MM.1S (cell line): ENCODE data around the gene TMEM80.
"Not testable (repeated sequence)": the region's sequence is repeated elsewhere in the genome, so short reads cannot be mapped to it uniquely, and the experiment has no call there.

Source experiments
- DNase-seq: peaks from one replicate; pipeline ENCODE4 v3.0.0-alpha.2; 2015
- H2AFZ ChIP-seq: fragments of 300-600 bp; sonication (generic); 2 replicates; pipeline ENCODE4 v1.6.0; 2016; ENCODE audit warnings: antibody characterized with exemption, low read length
- H3F3A ChIP-seq: fragments of 300-600 bp; sonication (generic); 2 replicates; pipeline ENCODE4 v1.6.1; 2016; ENCODE audit warnings: mild to moderate bottlenecking, antibody characterized with exemption, low read length, moderate library complexity, mixed read lengths; ENCODE audit not compliant: insufficient read depth
- H3K27ac ChIP-seq: fragments of 300-600 bp; sonication (generic); 2 replicates; pipeline ENCODE4 v1.5.1; 2016; ENCODE audit warnings: mild to moderate bottlenecking, low read length
- H3K27me3 ChIP-seq: fragments of 300-600 bp; sonication (generic); replicated peaks from 2 replicates; pipeline ENCODE4 v1.6.0; 2016; ENCODE audit warnings: low read length; ENCODE audit not compliant: insufficient read depth
- H3K36me3 ChIP-seq: fragments of 300-600 bp; sonication (generic); replicated peaks from 2 replicates; pipeline ENCODE4 v1.6.1; 2016; ENCODE audit warnings: mild to moderate bottlenecking, low read length, mixed read lengths; ENCODE audit not compliant: insufficient read depth
- H3K4me1 ChIP-seq: fragments of 300-600 bp; sonication (generic); 2 replicates; pipeline ENCODE4 v1.6.1; 2016; ENCODE audit warnings: low read length, mixed read lengths
- H3K4me2 ChIP-seq: fragments of 300-600 bp; sonication (generic); 2 replicates; pipeline ENCODE4 v1.6.0; 2016; ENCODE audit warnings: low read depth, low read length
- H3K4me3 ChIP-seq: fragments of 300-600 bp; sonication (generic); 2 replicates; pipeline ENCODE4 v1.5.1; 2016; ENCODE audit warnings: low read length, mixed read lengths
- H3K79me2 ChIP-seq: fragments of 300-600 bp; sonication (generic); 2 replicates; pipeline ENCODE4 v1.6.1; 2016; ENCODE audit warnings: mixed run types, low read length, mixed read lengths
- H3K9ac ChIP-seq: fragments of 300-600 bp; sonication (generic); 2 replicates; pipeline ENCODE4 v1.6.1; 2016; ENCODE audit warnings: low read length, mixed read lengths
- H3K9me2 ChIP-seq: fragments of 300-600 bp; sonication (generic); replicated peaks from 2 replicates; pipeline ENCODE4 v1.6.1; 2016; ENCODE audit warnings: mild to moderate bottlenecking, low read length, mixed read lengths; ENCODE audit not compliant: insufficient read depth
- H3K9me3 ChIP-seq: fragments of 300-600 bp; sonication (generic); replicated peaks from 2 replicates; pipeline ENCODE4 v1.6.1; 2016; ENCODE audit warnings: mild to moderate bottlenecking, low read length, mixed read lengths; ENCODE audit not compliant: insufficient read depth
- H4K20me1 ChIP-seq: fragments of 300-600 bp; sonication (generic); 2 replicates; pipeline ENCODE4 v1.6.1; 2016; ENCODE audit warnings: mild to moderate bottlenecking, low read length, moderate library complexity, mixed read lengths; ENCODE audit not compliant: insufficient read depth
- EZH2 ChIP-seq: fragments of 300-600 bp; sonication (generic); optimal IDR thresholded peaks from 2 replicates; pipeline ENCODE3; 2017; ENCODE audit warnings: low read depth, mild to moderate bottlenecking, antibody characterized with exemption, low read length, mixed read lengths
- EZH2phosphoT487 ChIP-seq: fragments of 300-600 bp; sonication (generic); IDR thresholded peaks from 2 replicates; pipeline ENCODE4 v1.6.1; 2018; ENCODE audit warnings: antibody characterized with exemption, low read length
- TF ChIP-seq, protein P1 (sequence below): fragments of 300-600 bp; sonication (generic); IDR thresholded peaks from 2 replicates; pipeline ENCODE4 v1.5.1; 2016; ENCODE audit warnings: antibody characterized with exemption, low read length, mixed read lengths

TMEM80 gene

DNA sequence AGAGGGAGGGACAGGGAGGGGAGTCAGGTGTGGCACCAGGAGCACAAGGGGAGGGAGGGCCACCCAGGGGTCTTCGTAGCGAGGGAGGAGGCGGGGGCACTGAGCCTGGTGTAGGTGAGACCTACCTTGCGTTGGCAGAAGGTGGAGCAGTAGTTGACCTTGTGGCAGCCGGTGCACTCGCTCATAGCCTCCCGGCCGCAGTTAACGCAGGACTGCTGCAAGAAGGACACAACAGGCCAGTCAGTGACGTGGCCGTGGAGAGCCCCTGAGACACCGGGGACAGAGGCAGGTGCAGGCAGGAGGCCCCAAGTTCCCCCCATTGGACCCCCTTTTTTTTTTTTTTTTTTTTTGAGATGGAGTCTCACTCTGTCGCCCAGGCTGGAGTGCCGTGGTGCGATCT is 41.8 kb upstream of the TMEM80 start:
- Histone ChIP-seq H3K9me3 (no peaks in the 10 kb centered on the region), H3K4me2 (no peak overlapping the region), H3F3A (no peaks in the 10 kb centered on the region), H3K4me3 (no peak overlapping the region), H3K9me2 (no peaks in the 10 kb centered on the region), H4K20me1 (no peaks in the 10 kb centered on the region), H3K79me2 (peaks cover 3% of the 10 kb centered on the region; the same call in 1 of the 2 replicates), H3K36me3 (no peaks in the 10 kb centered on the region), H2AFZ (no peak overlapping the region), H3K27me3 (no peaks in the 10 kb centered on the region), H3K4me1 (no peaks in the 10 kb centered on the region), H3K9ac (no peak overlapping the region), H3K27ac (no peak overlapping the region)
- TF ChIP-seq, protein P1, sequence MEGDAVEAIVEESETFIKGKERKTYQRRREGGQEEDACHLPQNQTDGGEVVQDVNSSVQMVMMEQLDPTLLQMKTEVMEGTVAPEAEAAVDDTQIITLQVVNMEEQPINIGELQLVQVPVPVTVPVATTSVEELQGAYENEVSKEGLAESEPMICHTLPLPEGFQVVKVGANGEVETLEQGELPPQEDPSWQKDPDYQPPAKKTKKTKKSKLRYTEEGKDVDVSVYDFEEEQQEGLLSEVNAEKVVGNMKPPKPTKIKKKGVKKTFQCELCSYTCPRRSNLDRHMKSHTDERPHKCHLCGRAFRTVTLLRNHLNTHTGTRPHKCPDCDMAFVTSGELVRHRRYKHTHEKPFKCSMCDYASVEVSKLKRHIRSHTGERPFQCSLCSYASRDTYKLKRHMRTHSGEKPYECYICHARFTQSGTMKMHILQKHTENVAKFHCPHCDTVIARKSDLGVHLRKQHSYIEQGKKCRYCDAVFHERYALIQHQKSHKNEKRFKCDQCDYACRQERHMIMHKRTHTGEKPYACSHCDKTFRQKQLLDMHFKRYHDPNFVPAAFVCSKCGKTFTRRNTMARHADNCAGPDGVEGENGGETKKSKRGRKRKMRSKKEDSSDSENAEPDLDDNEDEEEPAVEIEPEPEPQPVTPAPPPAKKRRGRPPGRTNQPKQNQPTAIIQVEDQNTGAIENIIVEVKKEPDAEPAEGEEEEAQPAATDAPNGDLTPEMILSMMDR: no peak
- TF ChIP-seq EZH2: no peak
- TF ChIP-seq EZH2phosphoT487: no peak
- DNase-seq: no peak

DNA sequence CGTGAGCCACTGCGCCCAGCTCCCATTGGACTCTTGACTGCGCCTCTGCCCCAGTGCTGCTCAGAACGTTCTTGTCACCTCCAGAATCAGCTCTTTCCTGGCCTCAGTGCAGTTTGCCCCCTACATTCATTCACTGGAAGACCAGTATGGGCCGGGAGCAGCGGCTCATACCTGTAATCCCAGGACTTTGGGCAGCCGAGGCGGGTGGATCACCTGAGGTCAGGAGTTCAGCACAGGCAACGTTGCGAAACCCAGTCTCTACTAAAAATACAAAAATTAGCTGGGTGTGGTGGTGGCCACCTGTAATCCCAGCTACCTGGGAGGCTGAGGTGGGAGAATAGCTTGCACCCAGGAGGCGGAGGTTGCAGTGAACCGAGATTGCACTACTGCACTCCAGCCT is 41.2 kb upstream of the TMEM80 start:
- H4K20me1 ChIP-seq, DNase-seq, H3K9me2 ChIP-seq, H3K27me3 ChIP-seq, H3K36me3 ChIP-seq, H2AFZ ChIP-seq, H3K4me1 ChIP-seq, H3K9me3 ChIP-seq, H3K27ac ChIP-seq, H3K9ac ChIP-seq, H3K4me3 ChIP-seq, H3K4me2 ChIP-seq, H3K79me2 ChIP-seq, H3F3A ChIP-seq: not testable (repeated sequence)

DNA sequence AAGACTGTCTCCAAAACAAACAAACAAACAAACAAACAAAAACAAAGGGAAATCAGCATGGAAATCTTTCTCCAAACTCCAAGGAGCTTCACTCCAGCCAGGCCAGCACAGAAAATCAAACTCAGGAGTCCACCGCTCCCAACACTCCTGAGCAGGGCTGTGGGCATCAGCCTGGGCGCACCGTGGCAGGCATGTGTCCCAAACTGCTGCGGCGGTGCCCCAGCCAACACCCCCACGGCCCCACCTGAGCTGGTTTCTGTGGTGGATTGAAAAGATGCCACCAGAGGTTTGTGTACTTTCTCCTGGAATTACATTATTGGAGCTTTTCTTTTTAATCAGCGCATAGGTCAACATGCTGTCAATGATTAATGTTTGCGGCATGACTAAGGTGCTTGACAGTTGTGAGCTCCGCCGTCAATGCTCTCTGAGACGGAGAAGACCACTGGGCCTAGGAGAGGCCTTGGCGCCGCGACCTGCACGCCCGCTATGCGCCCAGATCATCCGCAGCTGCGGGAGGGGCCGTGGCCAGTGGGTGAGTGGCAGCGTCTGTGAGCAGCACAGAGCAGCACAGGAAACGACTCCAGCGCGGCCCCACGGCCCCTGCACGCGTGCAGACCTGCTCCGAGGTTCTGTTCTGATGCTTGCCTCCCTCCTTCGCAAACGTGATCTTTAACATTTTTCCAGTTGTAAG is 40.4 kb upstream of the TMEM80 start:
- Histone ChIP-seq H3K9me3 (no peaks in the 10 kb centered on the region), H3K36me3 (no peaks in the 10 kb centered on the region), H3K4me3 (no peak overlapping the region), H3K4me1 (no peaks in the 10 kb centered on the region), H3K79me2 (peaks cover 3% of the 10 kb centered on the region; the same call in 1 of the 2 replicates), H3K9me2 (no peaks in the 10 kb centered on the region), H2AFZ (no peak overlapping the region), H3K4me2 (no peak overlapping the region), H3K27ac (no peak overlapping the region), H3K27me3 (no peaks in the 10 kb centered on the region), H3K9ac (no peak overlapping the region), H3F3A (no peaks in the 10 kb centered on the region), H4K20me1 (no peaks in the 10 kb centered on the region)
- TF ChIP-seq EZH2phosphoT487 (no peak), EZH2 (no peak)
- TF ChIP-seq, protein P1: no peak
- no peak for DNase-seq

DNA sequence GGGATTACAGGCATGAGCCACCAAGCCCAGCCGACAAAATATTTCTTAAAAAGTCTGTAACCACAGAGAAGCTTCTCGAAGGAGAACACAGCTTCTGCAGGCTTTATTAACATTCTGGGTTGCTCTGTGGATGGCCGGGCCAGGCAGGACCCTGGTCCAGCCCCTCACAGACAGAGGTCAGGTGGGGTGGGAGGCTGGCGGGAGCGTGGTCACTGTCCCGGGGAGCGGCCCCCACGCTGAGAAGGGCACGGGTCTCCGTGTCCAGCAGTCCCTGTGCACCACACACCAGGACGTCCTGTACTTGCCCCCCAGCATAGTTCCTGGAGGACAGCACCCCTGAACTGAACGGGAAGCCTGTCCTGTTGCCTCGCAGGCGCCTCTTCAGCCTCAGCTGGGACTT is 39.2 kb upstream of the TMEM80 start:
- no peaks in the 10 kb centered on the region for H3K27me3 ChIP-seq
- TF ChIP-seq, protein P1: no peak
- no peak for TF ChIP-seq EZH2phosphoT487
- no peaks in the 10 kb centered on the region for H4K20me1 ChIP-seq
- peaks cover 3% of the 10 kb centered on the region; the same call in 1 of the 2 replicates for H3K79me2 ChIP-seq
- H3K4me3 ChIP-seq: no peak overlapping the region
- no peaks in the 10 kb centered on the region for H3K9me2 ChIP-seq
- no peaks in the 10 kb centered on the region for H3K9me3 ChIP-seq
- H3K4me2 ChIP-seq: no peak overlapping the region
- no peak overlapping the region for H3K27ac ChIP-seq
- H3K9ac ChIP-seq: no peak overlapping the region
- DNase-seq: no peak
- H2AFZ ChIP-seq: no peak overlapping the region
- no peaks in the 10 kb centered on the region for H3K4me1 ChIP-seq
- no peaks in the 10 kb centered on the region for H3K36me3 ChIP-seq
- no peaks in the 10 kb centered on the region for H3F3A ChIP-seq
